HG02870 (cell line): ENCODE measurements around the gene TIMP1.
"Not testable (repeated sequence)": the region's sequence is repeated elsewhere in the genome, so short reads cannot be mapped to it uniquely, and the experiment has no call there.

ENCODE experiments used
- ATAC-seq: cut with Tn5 transposase; IDR thresholded peaks from one replicate; pipeline ENCODE4 v1.9.1; 2021; ENCODE audit warnings: mild to moderate bottlenecking, moderate library complexity; ENCODE audit not compliant: unreplicated experiment

Gene TIMP1

DNA sequence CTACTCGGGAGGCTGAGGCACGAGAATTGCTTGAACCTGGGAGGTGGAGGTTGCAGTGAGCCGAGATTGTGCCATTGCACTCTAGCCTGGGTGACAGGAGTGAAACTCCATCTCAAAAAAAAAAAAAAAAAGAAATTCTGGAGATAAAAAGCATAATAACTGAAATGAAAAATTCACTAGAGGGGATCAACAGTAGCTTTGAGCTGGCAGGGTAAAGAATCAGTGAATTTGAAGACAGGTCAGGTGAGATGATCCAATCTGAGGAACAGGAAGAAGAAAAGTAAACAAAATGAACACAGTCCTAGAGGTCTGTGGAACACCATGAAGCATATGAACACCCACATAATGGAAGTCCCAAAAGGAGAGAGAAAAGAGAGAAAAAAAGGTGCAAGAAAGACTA, 15.0 kb downstream of the TIMP1 start:
- ATAC-seq = no peak

DNA sequence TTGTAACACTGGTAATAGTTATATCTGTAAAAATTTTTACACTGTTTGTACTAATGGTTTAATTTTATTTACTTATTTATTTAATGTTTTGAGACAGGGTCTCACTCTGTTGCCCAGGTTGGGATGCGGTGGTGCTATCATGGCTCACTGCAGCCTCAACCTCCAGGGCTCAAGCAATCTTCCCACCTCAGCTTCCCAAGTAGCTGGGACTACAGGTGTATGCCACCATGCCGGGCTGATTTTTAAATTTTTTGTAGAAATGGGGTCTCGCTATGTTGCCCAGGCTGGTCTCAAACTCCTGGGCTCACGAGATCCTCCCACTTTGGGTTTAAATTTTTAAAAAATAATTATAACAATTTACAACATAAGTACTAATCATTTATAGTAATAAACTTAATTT, 20.9 kb downstream of the TIMP1 start:
- ATAC-seq = not testable (repeated sequence)

DNA sequence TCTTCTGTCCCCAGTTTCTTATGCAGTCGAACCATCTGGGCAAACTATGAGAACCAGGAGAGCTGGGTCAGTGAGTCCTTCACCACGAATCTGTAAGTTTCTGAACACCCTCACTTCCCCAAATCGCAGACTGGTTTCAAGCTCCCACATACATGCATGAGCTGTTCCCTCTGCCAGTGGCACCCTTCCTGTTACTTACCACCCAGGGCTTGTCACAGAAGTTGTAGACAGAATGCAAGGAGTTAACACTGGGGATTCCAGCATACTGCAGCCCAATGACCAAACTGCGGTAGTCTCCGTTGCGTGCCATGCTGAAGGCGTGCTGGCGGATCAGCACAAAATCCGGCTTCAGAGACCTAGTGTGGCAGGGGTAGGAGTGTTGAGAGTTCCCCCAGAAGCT, 22.8 kb downstream of the TIMP1 start:
- ATAC-seq = no peak

DNA sequence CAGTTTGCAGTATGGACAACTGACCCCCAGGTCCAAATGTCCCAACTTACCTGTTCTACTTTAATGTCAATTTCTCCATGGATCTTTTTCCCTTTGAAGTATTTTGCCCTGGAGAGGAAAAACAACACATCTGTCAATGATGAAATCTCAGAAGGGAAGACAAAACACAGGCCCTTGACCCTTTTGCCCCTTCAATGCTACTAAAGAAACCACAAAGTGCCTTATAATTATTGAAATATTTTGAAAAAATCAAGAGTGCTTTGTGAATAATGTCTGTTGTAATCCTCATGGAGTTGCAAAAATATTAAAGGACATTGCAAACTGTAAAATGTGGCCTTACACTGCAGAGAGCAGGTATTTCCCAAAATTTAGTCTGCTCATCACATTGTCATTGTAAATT, 24.9 kb downstream of the TIMP1 start:
- no peak for ATAC-seq

DNA sequence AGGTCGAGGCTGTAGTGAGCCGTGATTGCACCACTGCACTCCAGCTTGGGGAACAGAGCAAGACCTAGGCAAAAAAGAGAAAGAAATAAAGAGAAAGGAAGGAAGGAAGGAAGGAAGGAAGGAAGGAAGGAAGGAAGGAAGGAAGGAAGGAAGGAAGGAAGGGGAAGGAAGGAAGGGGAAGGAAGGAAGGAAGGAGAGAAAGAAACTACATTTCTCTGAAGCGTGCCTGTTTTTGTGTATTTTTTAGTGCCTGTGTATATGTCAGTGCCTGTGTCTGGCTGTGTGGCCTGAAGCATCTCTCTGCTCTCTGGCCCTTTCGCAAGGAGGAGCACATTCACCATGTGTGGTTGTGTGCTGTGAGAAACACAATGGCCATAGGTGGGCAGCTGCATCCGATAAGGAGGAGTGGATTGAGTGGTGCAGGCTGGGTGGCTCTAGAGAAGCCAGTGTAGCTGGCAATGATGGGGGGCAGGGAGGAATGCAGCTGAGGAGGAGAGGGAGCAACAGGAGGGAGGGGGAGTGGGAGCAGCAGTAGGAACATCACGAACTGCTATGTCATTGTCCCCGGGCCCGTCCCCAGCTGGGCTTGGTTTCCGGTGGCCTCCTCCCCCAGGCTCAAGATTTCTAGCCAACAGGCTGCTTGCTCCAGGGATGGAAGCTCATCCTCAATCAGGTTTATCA, 26.0 kb downstream of the TIMP1 start:
- ATAC-seq = no peak

DNA sequence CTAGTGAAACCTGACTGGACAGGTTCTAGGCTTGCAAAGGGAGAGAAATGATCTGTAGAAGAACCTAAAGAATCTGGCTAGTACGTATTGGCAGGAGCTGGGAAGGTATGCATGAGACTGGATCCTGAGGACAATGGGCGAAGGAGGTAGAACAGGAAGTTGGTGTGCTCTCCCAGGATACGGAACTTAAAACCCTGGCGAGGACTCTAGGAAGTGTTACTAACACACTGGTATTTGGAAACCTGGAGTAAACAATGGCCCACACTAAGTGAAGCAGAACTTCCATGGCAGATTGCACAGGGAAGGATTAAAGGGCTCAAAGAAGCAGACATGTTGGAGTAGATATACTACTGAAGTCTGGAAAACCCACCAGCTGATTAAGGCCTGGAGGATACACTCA, 28.3 kb downstream of the TIMP1 start:
- no peak for ATAC-seq

DNA sequence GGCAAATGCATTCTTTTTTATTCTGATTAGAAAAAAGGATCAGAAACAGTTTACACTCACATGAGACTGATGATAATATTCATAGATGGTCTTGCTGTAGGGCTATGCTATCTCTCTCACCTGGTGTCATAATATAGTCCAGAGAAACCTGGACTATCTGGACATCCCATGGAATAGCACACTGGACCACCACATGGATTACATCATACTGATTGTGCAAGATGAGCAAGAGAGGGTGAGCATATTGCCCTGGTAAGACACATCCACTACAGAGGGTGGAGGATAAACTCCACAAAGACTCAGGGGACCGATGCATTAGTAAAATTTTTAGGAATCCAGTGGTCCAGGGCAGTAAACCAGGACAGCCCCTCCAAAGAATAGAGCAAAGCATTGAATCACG, 29.3 kb downstream of the TIMP1 start:
- ATAC-seq = no peak

DNA sequence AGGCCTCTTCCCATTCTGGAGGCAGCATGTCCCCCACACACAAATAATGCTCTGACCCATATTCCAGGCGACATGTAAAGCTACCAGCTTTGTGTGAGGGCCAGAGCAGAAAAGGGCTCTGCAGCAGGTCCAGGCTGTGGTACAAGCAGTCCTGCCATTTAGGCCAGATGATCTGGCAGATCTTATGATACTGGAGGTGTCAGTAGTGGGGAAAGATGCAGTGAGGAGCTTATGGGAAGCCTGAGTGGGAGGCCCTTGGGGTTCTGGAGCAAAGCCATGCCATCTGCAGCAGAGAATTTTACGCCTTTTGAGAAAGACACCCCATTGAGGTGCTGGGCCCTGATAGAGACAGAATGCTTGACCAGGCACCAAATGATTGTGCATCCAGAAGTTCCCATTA, 29.7 kb downstream of the TIMP1 start:
- ATAC-seq = no peak

DNA sequence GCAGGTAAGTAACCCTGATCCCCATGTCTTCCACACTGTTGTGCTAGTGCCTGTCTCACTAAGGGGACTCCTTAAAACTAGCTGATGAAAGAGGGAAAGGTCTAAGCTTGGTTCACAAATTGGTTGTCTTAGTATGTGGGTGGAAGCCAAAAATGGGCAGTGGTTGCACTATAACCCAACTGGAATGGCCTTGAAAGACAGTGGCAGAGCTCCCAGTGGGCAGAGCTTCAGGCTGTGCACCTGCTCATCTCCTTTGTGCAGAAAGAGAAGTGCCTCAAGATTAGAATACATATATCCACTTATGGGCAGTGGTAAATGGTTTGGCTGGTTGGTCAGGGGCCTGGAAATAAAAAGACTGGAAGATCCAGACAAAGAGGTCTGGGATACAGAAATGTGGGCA, 30.2 kb downstream of the TIMP1 start:
- no peak for ATAC-seq

DNA sequence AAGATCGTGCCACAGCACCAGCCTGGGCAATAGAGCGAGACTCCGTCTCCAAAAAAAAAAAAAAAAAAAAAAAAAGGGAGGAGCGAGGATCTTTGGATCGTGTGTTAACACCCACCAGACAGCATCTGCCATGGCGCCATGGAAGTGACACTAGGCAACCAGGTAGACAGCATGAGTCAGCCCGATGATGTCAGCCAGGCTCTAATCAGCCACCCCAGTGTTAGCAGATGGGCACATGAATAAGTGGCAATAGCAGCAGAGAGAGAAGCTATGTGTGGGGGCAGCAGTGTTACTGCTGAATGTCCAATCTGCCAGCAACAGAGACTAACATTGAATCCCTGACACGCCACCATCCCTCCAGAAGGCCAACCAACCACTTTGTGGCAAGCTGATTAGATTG, 30.8 kb downstream of the TIMP1 start:
- no peak for ATAC-seq

DNA sequence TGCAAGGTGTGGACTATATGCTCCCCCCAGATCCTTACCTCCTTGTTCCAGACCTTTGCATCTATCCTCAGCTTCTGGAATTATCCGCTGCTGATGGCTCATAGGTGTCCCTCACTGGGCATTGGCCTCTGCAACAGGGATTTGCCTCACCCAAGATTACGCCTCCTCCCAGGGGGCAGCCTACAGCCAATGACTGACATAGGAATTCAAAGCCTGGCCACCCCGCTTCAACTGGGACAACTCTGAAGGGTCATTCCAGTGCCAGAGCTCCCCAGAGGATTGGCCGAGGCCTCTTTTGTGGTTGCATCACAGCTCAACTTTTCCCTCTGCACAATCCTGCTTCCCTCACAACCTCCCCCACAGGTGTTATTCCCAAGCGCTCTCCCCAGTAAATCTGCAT, 32.4 kb downstream of the TIMP1 start:
- ATAC-seq = no peak

DNA sequence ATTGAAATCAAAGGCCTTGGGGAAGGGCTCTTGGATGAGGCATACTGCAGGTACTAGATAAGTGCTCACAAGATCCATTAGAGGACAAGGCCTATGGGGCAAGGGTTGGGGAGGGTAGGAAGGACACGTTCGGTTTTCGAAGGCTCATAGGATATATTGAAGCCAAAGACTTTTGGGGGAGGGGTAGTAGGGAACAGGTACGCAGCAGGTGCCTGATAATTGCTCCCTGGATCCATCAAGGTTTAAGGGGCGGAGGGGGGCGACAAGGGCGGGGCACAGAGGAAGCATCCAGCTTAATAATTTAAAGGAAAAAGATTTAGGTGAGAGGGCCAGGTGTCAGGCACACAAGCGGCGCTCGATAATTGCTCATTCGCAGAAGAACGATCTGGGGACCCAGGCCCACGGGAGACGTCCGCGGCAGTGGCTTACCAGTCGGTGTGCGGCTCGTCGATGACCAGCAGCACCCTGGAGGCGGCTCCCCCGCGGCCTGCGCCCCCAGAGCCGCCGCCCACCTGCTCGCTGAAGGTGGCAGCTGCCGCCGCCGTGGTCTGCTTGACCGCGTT, 36.8 kb downstream of the TIMP1 start:
- ATAC-seq = no peak

DNA sequence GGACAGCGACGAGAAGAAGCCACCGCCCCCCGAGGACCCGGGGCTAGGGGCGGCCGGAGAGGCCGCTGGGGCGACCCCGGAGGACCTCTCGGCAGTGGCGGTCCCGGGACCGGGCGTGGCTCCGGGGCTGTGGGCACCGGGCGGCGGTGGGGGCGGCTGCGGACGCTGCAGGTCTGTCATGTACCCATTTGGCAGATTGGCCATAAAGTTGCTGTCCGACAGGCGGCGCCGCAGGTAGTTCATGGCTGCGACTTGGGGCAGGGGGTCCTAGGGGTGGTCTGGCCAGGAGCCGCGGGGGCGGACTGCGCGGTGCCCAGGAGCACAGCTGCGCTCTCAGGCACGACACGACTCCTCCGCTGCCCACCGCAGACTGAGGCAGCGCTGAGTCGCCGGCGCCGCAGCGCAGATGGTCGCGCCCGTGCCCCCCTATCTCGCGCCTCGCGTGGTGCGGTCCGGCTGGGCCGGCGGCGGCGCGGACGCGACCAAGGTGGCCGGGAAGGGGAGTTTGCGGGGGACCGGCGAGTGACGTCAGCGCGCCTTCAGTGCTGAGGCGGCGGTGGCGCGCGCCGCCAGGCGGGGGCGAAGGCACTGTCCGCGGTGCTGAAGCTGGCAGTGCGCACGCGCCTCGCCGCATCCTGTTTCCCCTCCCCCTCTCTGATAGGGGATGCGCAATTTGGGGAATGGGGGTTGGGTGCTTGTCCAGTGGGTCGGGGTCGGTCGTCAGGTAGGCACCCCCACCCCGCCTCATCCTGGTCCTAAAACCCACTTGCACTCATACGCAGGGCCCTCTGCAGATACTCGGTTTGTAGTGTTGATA, 37.5 kb downstream of the TIMP1 start, which contains the start of gene SYN1:
SYN1 (minus strand) TSS at position 372 of the 817 bp plus-strand sequence; CDS start at position 243, 129 bp downstream.
- no peak for ATAC-seq

DNA sequence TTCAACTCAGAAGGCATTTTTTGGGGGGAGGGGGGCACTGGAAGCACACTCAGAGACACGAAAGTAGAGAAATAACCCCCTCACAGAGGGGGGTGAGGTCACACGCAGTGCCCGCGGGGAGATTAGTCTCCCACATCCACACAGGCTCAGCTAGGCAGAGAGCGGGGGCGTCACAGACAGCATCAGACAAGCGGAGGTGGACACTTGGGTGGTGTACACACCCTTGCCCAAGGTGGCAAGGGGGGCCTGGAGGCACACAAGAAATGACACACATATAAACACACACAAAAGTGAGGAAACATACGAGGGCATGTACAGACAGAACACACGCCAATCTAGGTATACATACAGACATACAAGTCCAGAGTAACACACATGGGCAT, 38.1 kb downstream of the TIMP1 start:
- no peak for ATAC-seq

DNA sequence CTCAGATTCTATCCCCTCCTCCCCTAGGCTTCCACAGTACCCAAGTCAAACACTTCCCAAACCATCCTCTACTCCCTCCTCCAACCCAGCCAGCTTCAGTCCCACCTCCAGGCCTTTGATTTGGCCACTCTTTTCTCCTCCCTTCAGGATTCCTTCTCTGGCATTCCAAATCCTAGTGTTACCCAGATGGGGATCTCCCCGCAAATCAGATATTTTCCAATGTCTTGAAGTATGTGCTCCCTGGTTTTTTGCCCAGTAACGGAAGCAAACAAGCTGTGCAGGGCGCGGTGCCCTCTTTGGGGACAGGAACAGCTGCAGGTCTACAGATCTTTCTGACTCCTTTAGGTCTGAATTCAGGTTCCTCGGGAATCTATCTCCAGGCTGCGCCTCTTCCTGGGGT, 39.6 kb downstream of the TIMP1 start:
- no peak for ATAC-seq

DNA sequence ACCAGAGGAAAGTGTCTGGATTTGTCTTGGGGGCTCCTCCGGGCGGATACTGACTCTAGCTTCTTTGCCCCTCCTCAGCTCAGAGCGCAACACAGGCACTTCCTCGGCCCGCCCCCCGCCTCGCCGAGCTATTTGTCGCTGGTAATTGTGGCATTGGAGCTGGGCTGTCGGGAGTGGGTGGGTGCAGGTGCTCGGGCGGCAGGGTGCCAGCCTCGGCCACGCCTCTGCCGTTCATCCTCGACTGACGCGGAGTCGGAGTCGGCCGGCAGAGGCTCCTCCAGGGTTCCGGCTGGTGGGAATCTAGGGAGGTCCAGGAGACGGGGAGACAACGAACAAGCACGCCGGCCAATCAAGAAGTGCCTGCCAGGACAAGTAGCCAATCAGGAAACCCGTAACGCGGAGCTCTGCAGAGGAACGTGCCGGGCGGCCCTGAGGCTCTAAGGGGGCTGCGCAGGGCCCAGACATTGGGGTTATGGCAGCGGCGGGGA, 41.3 kb downstream of the TIMP1 start:
- no peak for ATAC-seq

DNA sequence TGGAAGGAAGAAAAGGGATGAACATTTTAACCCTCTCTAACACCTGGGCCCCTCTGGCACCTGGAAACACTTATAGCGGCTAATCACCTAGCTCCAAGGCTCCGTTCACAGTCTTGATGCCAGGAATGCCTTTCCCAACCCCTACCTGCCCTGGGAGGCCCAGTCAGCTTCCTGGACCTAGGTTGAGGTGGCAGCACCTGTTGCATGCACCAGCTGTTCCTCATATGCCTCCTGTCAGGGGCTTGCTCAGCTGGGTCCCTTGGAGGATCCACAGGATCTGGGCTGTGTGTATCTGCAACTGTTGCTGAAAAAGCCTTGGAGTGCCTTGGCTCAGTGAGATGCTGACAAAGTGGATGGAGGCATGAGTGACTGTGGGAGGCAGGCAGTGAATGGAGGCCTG, 43.1 kb downstream of the TIMP1 start:
- ATAC-seq = no peak

DNA sequence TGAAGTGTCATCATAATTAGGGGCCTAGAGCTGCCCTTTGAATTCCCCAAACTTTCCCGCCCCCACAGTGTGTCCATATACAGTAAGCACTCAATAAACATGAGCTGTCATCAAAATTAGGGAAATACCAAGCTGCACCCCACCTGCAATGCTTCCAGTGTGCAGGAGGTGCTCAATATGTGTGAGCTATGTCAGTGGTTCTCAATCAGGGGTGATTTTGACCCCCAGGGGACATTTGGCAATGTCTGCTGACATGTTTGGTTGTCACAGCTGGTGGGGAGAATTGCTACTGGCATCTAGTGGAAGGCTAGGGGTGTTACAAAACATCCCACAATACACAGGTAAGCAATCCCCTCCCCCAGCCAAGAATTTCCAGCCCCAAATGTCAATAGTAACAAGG, 46.7 kb downstream of the TIMP1 start:
- no peak for ATAC-seq

DNA sequence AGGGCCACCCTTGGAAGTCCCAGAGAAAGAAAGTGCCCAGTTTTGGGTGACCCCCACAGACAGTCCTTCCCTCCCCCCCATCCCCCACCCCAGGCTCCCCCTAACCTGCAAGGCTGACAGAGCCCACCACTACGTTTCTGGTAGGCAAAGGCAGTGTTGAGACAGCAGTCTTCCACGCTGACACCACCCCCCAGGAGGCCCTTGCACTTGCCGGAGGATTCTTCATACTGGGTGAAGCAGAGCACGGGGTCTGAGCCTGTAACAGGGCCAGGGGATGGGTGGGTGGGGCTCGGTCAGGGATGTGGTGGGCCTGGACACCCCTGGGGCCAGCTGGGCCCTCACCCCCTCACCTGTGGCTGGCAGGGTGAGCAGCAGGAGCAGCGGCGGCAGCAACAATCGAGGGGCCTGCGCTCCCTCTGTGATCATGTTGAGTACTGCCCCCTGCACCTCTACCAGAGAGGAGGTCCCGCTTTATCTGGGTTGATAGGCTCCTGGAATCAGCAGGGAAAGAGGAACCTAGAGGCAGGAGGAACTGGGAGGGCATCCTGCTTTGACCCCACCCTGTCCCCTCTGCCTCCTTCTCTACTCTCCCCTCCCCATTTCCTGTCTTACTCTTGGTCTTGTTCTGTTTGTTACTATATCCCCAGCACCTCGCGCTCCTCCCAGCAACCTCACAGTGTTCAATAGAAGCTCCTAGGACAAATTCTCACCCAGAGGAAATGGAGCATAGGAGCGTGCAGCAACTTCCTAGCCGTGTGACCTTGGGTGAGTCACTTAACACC, 47.4 kb downstream of the TIMP1 start, which contains the start of gene CFP:
CFP (minus strand) TSS at position 512 of the 782 bp plus-strand sequence; CDS start at position 426, 86 bp downstream.
- ATAC-seq = no peak

DNA sequence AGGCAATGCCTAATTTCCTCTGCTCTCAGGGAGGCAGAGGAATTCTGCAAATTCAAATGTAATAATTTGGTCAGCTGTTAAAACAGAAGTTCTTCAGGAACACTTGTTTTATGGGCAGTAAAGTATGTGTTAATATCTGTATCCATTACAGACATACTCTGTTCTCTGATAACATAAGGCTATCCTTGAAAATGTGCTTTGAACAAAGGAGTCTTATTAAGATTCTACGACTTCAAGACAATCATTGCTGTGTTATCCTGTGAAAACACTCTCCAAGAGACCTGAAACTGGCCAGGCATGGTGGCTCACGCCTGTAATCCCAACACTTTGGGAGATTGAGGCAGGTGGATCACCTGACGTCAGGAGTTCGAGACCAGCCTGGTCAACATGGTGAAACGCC, 49.4 kb downstream of the TIMP1 start:
- ATAC-seq = no peak

DNA sequence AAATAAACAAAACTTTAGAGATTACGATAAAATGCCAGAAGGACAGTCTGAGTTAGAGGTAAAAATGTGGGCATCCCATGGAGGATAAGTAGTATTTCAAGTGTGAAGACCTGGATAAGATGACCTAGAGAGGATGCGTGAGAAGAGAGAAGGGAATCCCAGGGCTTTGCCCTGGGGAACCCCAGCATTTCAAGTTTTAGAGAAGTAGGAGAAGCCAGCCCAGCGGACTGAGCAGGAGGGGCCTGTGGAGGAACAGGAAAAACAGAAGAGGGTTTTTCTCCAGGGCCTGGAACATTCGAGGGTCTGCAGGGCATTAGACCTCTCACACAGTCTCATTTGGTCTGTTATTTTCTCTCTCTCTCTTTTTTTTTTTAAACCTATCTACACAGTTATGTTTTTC, 50.4 kb downstream of the TIMP1 start:
- ATAC-seq = no peak
